AG04449 (cell line): ENCODE measurements around the gene PRKD1.

ENCODE experiments used
- CTCF ChIA-PET: fragments of 350-600 bp; formaldehyde crosslinking; extraction: SDS; loops from one replicate; lab custom pipeline; 2021; ENCODE audit warnings: antibody characterized with exemption; lab: Yijun Ruan, JAX
- POLR2A ChIA-PET: fragments of 400-600, 350-600 bp; formaldehyde crosslinking; extraction: SDS; loops from one replicate; lab custom pipeline; 2020; ENCODE audit warnings: antibody characterized with exemption, inconsistent platforms; lab: Yijun Ruan, JAX
- DNase-seq: peaks from one replicate; pipeline ENCODE4 v3.0.0-alpha.2; 2010; ENCODE audit warnings: low read depth, low spot score
- H3K4me3 ChIP-seq: 2 replicates; pipeline ENCODE4 v1.5.1; 2011; ENCODE audit warnings: low read depth, mild to moderate bottlenecking, control low read depth, low read length
- TF ChIP-seq, protein P1 (sequence below): IDR thresholded peaks from one replicate; pipeline ENCODE4 v1.5.1; 2011; ENCODE audit warnings: mild to moderate bottlenecking, moderate library complexity, low read length, control low read depth, inconsistent platforms; ENCODE audit not compliant: insufficient read depth; ENCODE audit errors: missing control alignments

PRKD1 gene

GRCh38 chr14:29627137-29627536 is 300.5 kb downstream of the PRKD1 start:
- ChIA-PET CTCF (no interaction called here), POLR2A (no interaction called here)
- DNase-seq, result no peak
- no peak overlapping the region for H3K4me3 ChIP-seq
- TF ChIP-seq, protein P1, sequence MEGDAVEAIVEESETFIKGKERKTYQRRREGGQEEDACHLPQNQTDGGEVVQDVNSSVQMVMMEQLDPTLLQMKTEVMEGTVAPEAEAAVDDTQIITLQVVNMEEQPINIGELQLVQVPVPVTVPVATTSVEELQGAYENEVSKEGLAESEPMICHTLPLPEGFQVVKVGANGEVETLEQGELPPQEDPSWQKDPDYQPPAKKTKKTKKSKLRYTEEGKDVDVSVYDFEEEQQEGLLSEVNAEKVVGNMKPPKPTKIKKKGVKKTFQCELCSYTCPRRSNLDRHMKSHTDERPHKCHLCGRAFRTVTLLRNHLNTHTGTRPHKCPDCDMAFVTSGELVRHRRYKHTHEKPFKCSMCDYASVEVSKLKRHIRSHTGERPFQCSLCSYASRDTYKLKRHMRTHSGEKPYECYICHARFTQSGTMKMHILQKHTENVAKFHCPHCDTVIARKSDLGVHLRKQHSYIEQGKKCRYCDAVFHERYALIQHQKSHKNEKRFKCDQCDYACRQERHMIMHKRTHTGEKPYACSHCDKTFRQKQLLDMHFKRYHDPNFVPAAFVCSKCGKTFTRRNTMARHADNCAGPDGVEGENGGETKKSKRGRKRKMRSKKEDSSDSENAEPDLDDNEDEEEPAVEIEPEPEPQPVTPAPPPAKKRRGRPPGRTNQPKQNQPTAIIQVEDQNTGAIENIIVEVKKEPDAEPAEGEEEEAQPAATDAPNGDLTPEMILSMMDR, result no peak

DNA sequence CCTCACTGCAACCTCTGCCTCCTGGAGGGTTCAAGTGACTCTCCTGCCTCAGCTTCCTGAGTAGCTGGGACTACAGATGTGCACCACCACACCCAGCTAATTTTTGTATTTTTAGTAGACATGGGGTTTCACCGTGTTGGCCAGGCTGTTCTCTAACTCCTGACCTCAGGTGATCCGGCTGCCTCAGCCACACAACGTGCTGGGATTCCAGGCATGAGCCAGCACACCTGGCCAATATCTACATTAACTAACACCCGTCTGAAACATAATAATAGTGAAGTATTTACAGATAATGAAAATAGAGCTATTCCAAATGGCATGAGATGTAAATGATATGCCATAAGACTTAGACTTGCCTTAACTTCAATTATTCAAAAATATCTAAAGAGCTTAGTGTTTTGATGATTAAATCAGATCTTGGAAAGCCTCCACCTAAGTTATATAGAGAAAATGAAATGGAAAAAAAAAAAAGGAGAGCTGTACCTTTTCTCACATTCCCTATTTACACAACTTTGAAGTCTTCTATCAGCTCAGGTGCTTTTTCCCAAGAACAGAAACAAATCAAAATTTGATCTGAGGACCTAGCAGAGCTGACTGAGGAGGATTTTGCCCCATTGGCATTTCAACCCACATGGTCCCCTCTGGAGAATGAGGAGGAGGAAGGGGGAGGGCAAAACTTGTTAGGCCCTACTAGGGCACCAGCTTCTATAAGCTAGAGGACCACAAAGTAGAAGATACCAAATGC is 309.2 kb downstream of the PRKD1 start:
- TF ChIP-seq, protein P1, result no peak
- POLR2A ChIA-PET, result no interaction called here
- no peak for DNase-seq
- CTCF ChIA-PET, result no interaction called here
- H3K4me3 ChIP-seq, result no peak overlapping the region

DNA sequence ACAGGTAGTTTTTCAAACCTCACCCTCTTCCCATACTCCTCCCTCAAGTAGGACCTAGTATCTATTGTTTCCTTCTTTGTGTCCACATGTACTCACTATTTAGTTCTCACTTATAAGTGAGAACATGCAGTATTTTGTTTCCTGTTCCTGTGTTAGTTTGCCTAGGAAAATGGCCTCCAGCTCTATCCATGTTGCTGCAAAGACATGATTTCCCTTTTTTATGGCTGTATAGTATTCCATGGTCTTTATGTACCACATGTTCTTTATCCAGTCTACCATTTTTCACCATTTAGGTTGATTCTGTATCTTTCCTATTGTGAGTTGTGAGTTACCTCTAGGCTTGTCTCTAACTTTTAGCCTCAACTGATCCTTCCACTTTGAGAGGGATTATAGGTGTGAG is 310.7 kb downstream of the PRKD1 start:
- no peak overlapping the region for H3K4me3 ChIP-seq
- ChIA-PET CTCF (no interaction called here), POLR2A (no interaction called here)
- TF ChIP-seq, protein P1, result no peak
- DNase-seq, result no peak

DNA sequence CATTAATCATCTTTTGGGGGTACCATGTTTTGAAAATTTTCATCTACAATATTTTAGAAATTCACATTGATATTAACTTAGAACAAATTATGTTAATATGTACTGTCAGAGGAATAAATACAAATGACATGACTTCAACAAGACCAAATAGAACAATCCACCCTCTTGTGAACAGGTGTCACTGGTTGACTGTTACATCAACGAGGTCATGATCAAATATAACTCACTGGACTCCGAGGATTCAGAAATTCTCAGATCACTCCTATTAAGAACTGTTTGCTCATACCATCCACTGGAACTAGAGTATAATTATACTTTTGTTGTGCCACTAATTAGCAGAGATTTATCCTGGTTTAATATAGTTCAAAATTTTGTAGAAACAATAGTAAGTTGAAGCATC is 318.8 kb downstream of the PRKD1 start:
- TF ChIP-seq, protein P1, result no peak
- ChIA-PET POLR2A (no interaction called here), CTCF (no interaction called here)
- DNase-seq, result no peak
- no peak overlapping the region for H3K4me3 ChIP-seq

GRCh38 chr14:29607169-29607568 is 320.5 kb downstream of the PRKD1 start:
- no peak for DNase-seq
- CTCF ChIA-PET, result no interaction called here
- no peak overlapping the region for H3K4me3 ChIP-seq
- TF ChIP-seq, protein P1, result no peak
- POLR2A ChIA-PET, result no interaction called here

DNA sequence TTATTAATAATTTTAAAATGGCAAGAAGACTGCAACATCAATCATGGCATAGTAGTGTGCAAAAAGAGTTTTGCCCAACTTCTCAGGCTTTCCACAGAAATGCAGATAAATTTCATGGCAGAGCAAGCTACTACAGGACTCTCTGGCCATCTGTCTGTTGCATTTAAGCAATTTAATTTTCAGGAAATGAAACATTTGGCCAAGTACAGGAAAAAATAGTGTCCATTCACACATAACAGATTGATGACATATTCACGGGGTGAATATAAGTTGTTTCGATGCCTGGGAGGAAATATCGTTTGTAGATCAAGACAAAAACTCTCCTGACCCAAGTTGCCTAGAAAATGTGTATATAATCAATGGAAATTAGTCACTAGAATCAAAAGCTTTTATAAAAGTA is 324.0 kb downstream of the PRKD1 start:
- DNase-seq, result no peak
- no peak overlapping the region for H3K4me3 ChIP-seq
- TF ChIP-seq, protein P1, result no peak
- ChIA-PET POLR2A (no interaction called here), CTCF (no interaction called here)
